ENCODE measurements around the gene PAX9. TPM values are rescaled to one million over a fixed set of nuclear protein-coding genes. Genes with fewer than 3 reads are reported as not detected.

Gene PAX9
- total and polyA plus RNA-seq, 2 donors from 2014 or later, result 0.19 TPM; not detected in 1

GRCh38 chr14:36658123-36659009 lies 3.3 kb upstream of the PAX9 start:
- intact Hi-C loops (cut with DNase I), result no loop called here
- no peak overlapping the region for H3K9ac ChIP-seq (ENCODE audit: low read length in 3 of 3)
- FAIRE-seq (no peak), DNase-seq (peak; percentile 28 to 64 (median 41))
- H3K27ac ChIP-seq (ENCODE audit: low read depth in 2 of 2, low read length in 2 of 2), result no peak overlapping the region
- no peaks in the 10 kb centered on the region for H3K9me3 ChIP-seq (ENCODE audit: control insufficient read depth in 2 of 3, insufficient read depth in 1 of 3, low read length in 3 of 3)
- H3K36me3 ChIP-seq (ENCODE audit: control insufficient read depth in 2 of 3, insufficient read depth in 3 of 3, low read length in 3 of 3), result no peaks in the 10 kb centered on the region
- H3K27me3 ChIP-seq (ENCODE audit: control insufficient read depth, insufficient read depth, low read length), result peaks cover 92% of the 10 kb centered on the region
- no peak for TF ChIP-seq CTCF (IDR thresholded peaks at IDR 0.05; ENCODE audit: borderline replicate concordance, extremely low read depth, insufficient read depth)
- no peak overlapping the region for H3K4me3 ChIP-seq (ENCODE audit: low read length in 3 of 3)
- peaks cover 0 to 17% (median 0%) of the 10 kb centered on the region in 3 donors for H3K4me1 ChIP-seq (ENCODE audit: control insufficient read depth in 2 of 3, insufficient read depth in 2 of 3, low read depth in 1 of 3, low read length in 3 of 3)

GRCh38 chr14:36659010-36659821 lies 2.4 kb upstream of the PAX9 start:
- no peaks in the 10 kb centered on the region for H3K9me3 ChIP-seq (ENCODE audit: control insufficient read depth in 2 of 3, insufficient read depth in 1 of 3, low read length in 3 of 3)
- DNase-seq, result peak in 3 of 5 donors; percentile 33 to 69 (median 38)
- no peak overlapping the region for H3K9ac ChIP-seq (ENCODE audit: low read length in 3 of 3)
- no peak for TF ChIP-seq CTCF (IDR thresholded peaks at IDR 0.05; ENCODE audit: borderline replicate concordance, extremely low read depth, insufficient read depth)
- peaks cover 92% of the 10 kb centered on the region for H3K27me3 ChIP-seq (ENCODE audit: control insufficient read depth, insufficient read depth, low read length)
- peaks cover 0 to 18% (median 0%) of the 10 kb centered on the region in 3 donors for H3K4me1 ChIP-seq (ENCODE audit: control insufficient read depth in 2 of 3, insufficient read depth in 2 of 3, low read depth in 1 of 3, low read length in 3 of 3)
- FAIRE-seq, result no peak
- H3K36me3 ChIP-seq (ENCODE audit: control insufficient read depth in 2 of 3, insufficient read depth in 3 of 3, low read length in 3 of 3), result no peaks in the 10 kb centered on the region
- intact Hi-C loops (cut with DNase I), result no loop called here
- H3K4me3 ChIP-seq (ENCODE audit: low read length in 3 of 3), result no peak overlapping the region
- H3K27ac ChIP-seq (ENCODE audit: low read depth in 2 of 2, low read length in 2 of 2), result no peak overlapping the region

- no peak for FAIRE-seq
- H3K4me1 ChIP-seq (ENCODE audit: control insufficient read depth in 2 of 3, insufficient read depth in 2 of 3, low read depth in 1 of 3, low read length in 3 of 3), result peaks cover 0 to 18% (median 0%) of the 10 kb centered on the region in 3 donors
Observed at GRCh38 chr14:36659822-36660735, 1.6 kb upstream of the PAX9 start.

More at GRCh38 chr14:36659822-36660735, 1.6 kb upstream of the PAX9 start:
- Histone ChIP-seq H3K27ac (ENCODE audit: low read depth in 2 of 2, low read length in 2 of 2) (no peak overlapping the region), H3K36me3 (ENCODE audit: control insufficient read depth in 2 of 3, insufficient read depth in 3 of 3, low read length in 3 of 3) (no peaks in the 10 kb centered on the region), H3K9ac (ENCODE audit: low read length in 3 of 3) (no peak overlapping the region), H3K9me3 (ENCODE audit: control insufficient read depth in 2 of 3, insufficient read depth in 1 of 3, low read length in 3 of 3) (no peaks in the 10 kb centered on the region), H3K27me3 (ENCODE audit: control insufficient read depth, insufficient read depth, low read length) (peaks cover 92% of the 10 kb centered on the region), H3K4me3 (ENCODE audit: low read length in 3 of 3) (no peak overlapping the region)
- intact Hi-C loops (cut with DNase I), result no loop called here
- peak in 1 of 5 donors; percentile 26 for DNase-seq
- TF ChIP-seq CTCF (IDR thresholded peaks at IDR 0.05; ENCODE audit: borderline replicate concordance, extremely low read depth, insufficient read depth), result no peak
